ENCODE measurements around the gene MROH9. TPM values are rescaled to one million over a fixed set of nuclear protein-coding genes. Genes with fewer than 3 reads are reported as not detected.

Gene MROH9
- total RNA-seq, 1 experiment from 2014 or later, result not detected

DNA sequence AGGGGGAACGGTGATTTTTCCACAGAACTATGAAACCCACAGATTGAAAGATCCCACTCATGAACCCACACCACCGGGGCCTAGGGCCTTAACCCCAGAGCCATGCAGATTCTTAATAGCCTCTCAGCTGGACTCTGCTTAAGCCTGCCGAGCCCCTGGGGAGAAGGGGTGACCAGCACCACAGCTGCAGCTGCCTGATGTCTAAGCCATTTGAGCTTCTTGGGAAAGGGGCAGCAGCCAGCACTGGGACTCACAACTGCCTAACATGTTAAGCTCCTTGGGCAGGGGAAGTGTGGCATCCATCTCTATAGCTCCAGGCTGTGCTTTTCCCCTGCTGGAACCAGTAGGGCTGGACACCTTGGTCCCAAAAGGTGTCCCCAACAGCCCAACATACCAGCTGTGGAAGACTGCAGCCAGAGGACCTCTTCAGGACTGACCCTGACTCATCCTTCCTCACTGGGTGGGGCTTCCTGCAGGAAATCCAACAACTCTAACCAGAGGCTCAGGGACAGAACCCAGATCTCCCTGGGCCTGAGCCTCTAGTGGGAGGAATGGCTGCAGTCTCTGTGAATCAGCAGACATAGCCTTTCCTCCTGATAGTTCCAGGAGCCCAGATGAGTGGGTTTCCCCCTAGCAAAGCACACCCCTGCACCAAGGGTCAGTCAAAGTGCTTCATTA is 120.8 kb downstream of the MROH9 start:
- no CpG with 5 or more reads among the region's 3 CpGs for WGBS (ENCODE audit: extremely low coverage, insufficient read length, low lambda C conversion rate)
- Mint-ChIP-seq H3K9me3 (peaks cover 0 to 2% of the 10 kb centered on the region in 2 experiments; a peak in 3 of 5 replicates), H3K4me1 (no peaks in the 10 kb centered on the region; a peak in 1 of 4 replicates), H3K4me3 (no peak overlapping the region), H3K36me3 (ENCODE audit: insufficient read depth in 1 of 3, low read depth in 3 of 3) (peaks cover 0 to 1% (median 0%) of the 10 kb centered on the region in 3 experiments; a peak in 1 of 7 replicates), H3K27me3 (ENCODE audit: low read depth) (no peaks in the 10 kb centered on the region), H3K27ac (no peak overlapping the region; a peak in 1 of 7 replicates)
- H3K27me3 ChIP-seq (ENCODE audit: insufficient read depth, low read length), result no peaks in the 10 kb centered on the region
- H4K20me1 ChIP-seq (ENCODE audit: control insufficient read depth, insufficient read depth, insufficient read length), result no peaks in the 10 kb centered on the region
- H2BK15ac ChIP-seq (ENCODE audit: low read depth, low read length), result no peak overlapping the region
- no peak overlapping the region for H2BK12ac ChIP-seq (ENCODE audit: insufficient read length, low read depth, low read length)
- no peak overlapping the region for H2BK20ac ChIP-seq (ENCODE audit: low read depth, low read length, poor library complexity, severe bottlenecking)
- H3K27ac ChIP-seq (ENCODE audit: insufficient read length, low read depth, low read length), result no peak overlapping the region
- no peaks in the 10 kb centered on the region for H3K4me1 ChIP-seq (ENCODE audit: insufficient read depth, low read length)
- H3K14ac ChIP-seq (ENCODE audit: insufficient read depth, low read length), result no peak overlapping the region; the same call in 1 of the 2 replicates
- no peaks in the 10 kb centered on the region for H3K79me2 ChIP-seq (ENCODE audit: insufficient read depth, low read length)
- no peak overlapping the region for H2AK5ac ChIP-seq (ENCODE audit: insufficient read length, low read length)
- H4K8ac ChIP-seq (replicated peaks; ENCODE audit: insufficient read length, low read depth, low read length), result no peak overlapping the region
- no peak overlapping the region for H3K18ac ChIP-seq (ENCODE audit: insufficient read length, low read depth, low read length)
- TF ChIP-seq, protein P1, sequence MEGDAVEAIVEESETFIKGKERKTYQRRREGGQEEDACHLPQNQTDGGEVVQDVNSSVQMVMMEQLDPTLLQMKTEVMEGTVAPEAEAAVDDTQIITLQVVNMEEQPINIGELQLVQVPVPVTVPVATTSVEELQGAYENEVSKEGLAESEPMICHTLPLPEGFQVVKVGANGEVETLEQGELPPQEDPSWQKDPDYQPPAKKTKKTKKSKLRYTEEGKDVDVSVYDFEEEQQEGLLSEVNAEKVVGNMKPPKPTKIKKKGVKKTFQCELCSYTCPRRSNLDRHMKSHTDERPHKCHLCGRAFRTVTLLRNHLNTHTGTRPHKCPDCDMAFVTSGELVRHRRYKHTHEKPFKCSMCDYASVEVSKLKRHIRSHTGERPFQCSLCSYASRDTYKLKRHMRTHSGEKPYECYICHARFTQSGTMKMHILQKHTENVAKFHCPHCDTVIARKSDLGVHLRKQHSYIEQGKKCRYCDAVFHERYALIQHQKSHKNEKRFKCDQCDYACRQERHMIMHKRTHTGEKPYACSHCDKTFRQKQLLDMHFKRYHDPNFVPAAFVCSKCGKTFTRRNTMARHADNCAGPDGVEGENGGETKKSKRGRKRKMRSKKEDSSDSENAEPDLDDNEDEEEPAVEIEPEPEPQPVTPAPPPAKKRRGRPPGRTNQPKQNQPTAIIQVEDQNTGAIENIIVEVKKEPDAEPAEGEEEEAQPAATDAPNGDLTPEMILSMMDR (conservative IDR thresholded peaks at IDR 0.05), result no peak
- no peak overlapping the region for H3K9ac ChIP-seq (ENCODE audit: extremely low read depth, insufficient read length, low read length)
- no peak for DNase-seq
- no peak overlapping the region for H4K91ac ChIP-seq (ENCODE audit: insufficient read length, low read depth, low read length)
- no peak overlapping the region for H3K56ac ChIP-seq (ENCODE audit: insufficient read length, low read depth, low read length)
- no peaks in the 10 kb centered on the region for H3K9me3 ChIP-seq (ENCODE audit: control insufficient read depth, low read depth, low read length)
- no peak overlapping the region for H3K23ac ChIP-seq (ENCODE audit: insufficient read length, low read depth, low read length)
- no peak overlapping the region for H3T11ph ChIP-seq (ENCODE audit: low read length)
- H3K79me1 ChIP-seq (ENCODE audit: insufficient read depth, low read depth, low read length, poor library complexity, severe bottlenecking), result no peaks in the 10 kb centered on the region
- H3K4me2 ChIP-seq (ENCODE audit: insufficient read depth, insufficient read length, low read length), result no peak overlapping the region
- no peak overlapping the region for H2AFZ ChIP-seq (ENCODE audit: low read length)
- H3K4ac ChIP-seq (ENCODE audit: low read depth, low read length), result no peak overlapping the region
- no peak overlapping the region for H4K5ac ChIP-seq (ENCODE audit: insufficient read length, low read depth, low read length)
- no peaks in the 10 kb centered on the region for H3K23me2 ChIP-seq (ENCODE audit: insufficient read length, low read depth, low read length, poor library complexity, severe bottlenecking)
- no peak overlapping the region for H2BK5ac ChIP-seq (ENCODE audit: insufficient read length, low read length)
- no peak overlapping the region for H2BK120ac ChIP-seq (ENCODE audit: low read depth, low read length, poor library complexity, severe bottlenecking)
